GM12878 (cell line): ENCODE results near the gene SH2D6. TPM values are rescaled to one million over a fixed set of nuclear protein-coding genes. Genes with fewer than 3 reads are reported as not detected.

Experiments used
- ATAC-seq: fragments of 200-7000 bp; cut with Tn5 transposase; 3 replicates; pipeline ENCODE4 v1.9.1; 2020; ENCODE audit warnings: mild to moderate bottlenecking, moderate library complexity
- BruUV-seq: library from RNA; stranded (reverse); fragments of 400-500 nt; replicated peaks from 2 replicates; lab custom pipeline; 2021; lab: Mats Ljungman, UMichigan
- CTCF ChIA-PET: fragments of 300-600 bp; sonication (Branson Sonifier 250); formaldehyde crosslinking; extraction: SDS; loops from one replicate; lab custom pipeline; 2021; ENCODE audit warnings: inconsistent platforms; lab: Yijun Ruan, JAX
- POLR2A ChIA-PET: fragments of 350-600 bp; formaldehyde crosslinking; extraction: SDS; loops from one replicate; lab custom pipeline; 2021; ENCODE audit warnings: inconsistent platforms; lab: Charles Lee
- RAD21 ChIA-PET: fragments of 300-600 bp; sonication (Branson Sonifier 250); formaldehyde crosslinking; loops from one replicate; lab custom pipeline; 2023; ENCODE audit warnings: antibody characterized with exemption; ENCODE audit not compliant: unreplicated experiment; lab: Charles Lee
- SMC1A ChIA-PET: fragments of 300-600 bp; sonication (Branson Sonifier 250); formaldehyde crosslinking; loops from one replicate; lab custom pipeline; 2023; ENCODE audit not compliant: unreplicated experiment, uncharacterized antibody; lab: Charles Lee
- DNase-seq: peaks from one replicate; pipeline ENCODE4 v3.0.0-alpha.2; 2011; ENCODE audit warnings: low read depth, low spot score
- FAIRE-seq: peaks from 3 replicates; lab custom pipeline; 2011; peaks lifted over from hg19 to GRCh38; lab: Jason Lieb, UNC
- H2AFZ ChIP-seq: 2 replicates; pipeline ENCODE4 v1.6.0; 2011; ENCODE audit warnings: low read depth, low read length, control low read depth; ENCODE audit not compliant: control insufficient read depth
- H3K27ac ChIP-seq: 2 replicates; pipeline ENCODE4 v1.5.1; 2011; ENCODE audit warnings: control low read depth; ENCODE audit not compliant: control insufficient read depth, insufficient read depth
- H3K27me3 ChIP-seq, 2 experiments: replicated peaks in 1 of 2; 2 replicates each; pipeline versions ENCODE4 v1.6.0 to v1.6.1; 2011; ENCODE audit warnings: low read length in 1 of 2; ENCODE audit not compliant: control insufficient read depth in 2 of 2, insufficient read depth in 2 of 2
- H3K36me3 ChIP-seq, 2 experiments: 2 replicates each; pipeline ENCODE4 v1.5.1; 2011; ENCODE audit warnings: low read length in 1 of 2; ENCODE audit not compliant: control insufficient read depth in 2 of 2, insufficient read depth in 2 of 2
- H3K4me1 ChIP-seq: 2 replicates; pipeline ENCODE4 v1.6.1; 2011; ENCODE audit warnings: mild to moderate bottlenecking, low read length, moderate library complexity, mixed read lengths; ENCODE audit not compliant: control insufficient read depth, insufficient read depth
- H3K4me2 ChIP-seq: 2 replicates; pipeline ENCODE4 v1.6.0; 2011; ENCODE audit warnings: control low read depth; ENCODE audit not compliant: control insufficient read depth, insufficient read depth
- H3K4me3 ChIP-seq: fragments of 200-600 bp; sonication (generic); 2 replicates; pipeline ENCODE4 v1.5.1; 2016
- H3K79me2 ChIP-seq: 2 replicates; pipeline ENCODE4 v1.6.0; 2011; ENCODE audit warnings: low read length; ENCODE audit not compliant: control insufficient read depth, insufficient read depth
- H3K9ac ChIP-seq: 2 replicates; pipeline ENCODE4 v1.8.0; 2011; ENCODE audit warnings: low read length, control low read depth, mixed read lengths; ENCODE audit not compliant: control insufficient read depth, insufficient read depth
- H3K9me3 ChIP-seq: replicated peaks from 3 replicates; pipeline ENCODE4 v1.5.1; 2011; ENCODE audit warnings: mild to moderate bottlenecking, low read length; ENCODE audit not compliant: control insufficient read depth, insufficient read depth
- H4K20me1 ChIP-seq: 2 replicates; pipeline ENCODE4 v1.6.0; 2011; ENCODE audit not compliant: control insufficient read depth, insufficient read depth
- CTCF ChIP-seq, 3 experiments: IDR thresholded peaks in 2 of 3; conservative IDR thresholded peaks in 1 of 3; 2 replicates each; pipeline ENCODE4 v1.5.1; 2011; ENCODE audit warnings: low read depth in 3 of 3, low read length in 3 of 3, mild to moderate bottlenecking in 3 of 3, control low read depth in 2 of 3, moderate library complexity in 2 of 3, inconsistent platforms in 1 of 3, mixed read lengths in 1 of 3; ENCODE audit not compliant: control insufficient read depth in 2 of 3, insufficient read depth in 1 of 3; ENCODE audit errors: extremely low read depth in 1 of 3
- DPF2 ChIP-seq: fragments of 450-650 bp; IDR thresholded peaks from 2 replicates; pipeline ENCODE4 v1.6.1; 2017; ENCODE audit warnings: mild to moderate bottlenecking
- E2F8 ChIP-seq: fragments of 450-650 bp; IDR thresholded peaks from 2 replicates; pipeline ENCODE4 v1.6.1; 2018; ENCODE audit warnings: mild to moderate bottlenecking, low read depth, moderate library complexity; ENCODE audit not compliant: partially characterized antibody
- ELK1 ChIP-seq: IDR thresholded peaks from 2 replicates; pipeline ENCODE4 v1.6.1; 2012; ENCODE audit warnings: low read depth, low read length, improper control_type of control experiment
- FOXK2 ChIP-seq: fragments of 450-650 bp; IDR thresholded peaks from 2 replicates; pipeline ENCODE4 v1.6.1; 2017; ENCODE audit warnings: mild to moderate bottlenecking, moderate library complexity
- IRF4 ChIP-seq: IDR thresholded peaks from 2 replicates; pipeline ENCODE4 v1.6.1; 2011; ENCODE audit warnings: low read depth, low read length
- KDM1A ChIP-seq: fragments of 200-600 bp; sonication (generic); IDR thresholded peaks from 2 replicates; pipeline ENCODE4 v1.6.1; 2016; ENCODE audit warnings: borderline replicate concordance
- PRDM15 ChIP-seq: fragments of 450-650 bp; formaldehyde crosslinking; IDR thresholded peaks from 2 replicates; pipeline ENCODE4 v1.4.0; 2020; ENCODE audit warnings: mild to moderate bottlenecking, moderate library complexity
- RELB ChIP-seq: fragments of 450-650 bp; IDR thresholded peaks from 2 replicates; pipeline ENCODE4 v1.6.1; 2017; ENCODE audit warnings: low read depth, mild to moderate bottlenecking, moderate library complexity
- WGBS: methylation state at CpG from one replicate; pipeline ENCODE4 v1.1.6; 2016; ENCODE audit warnings: low lambda C conversion rate; ENCODE audit not compliant: insufficient replicate concordance, insufficient coverage; ENCODE audit errors: missing lambda C conversion rate; 5-methylcytosine and 5-hydroxymethylcytosine counted together
- in situ Hi-C: fragments of 300-500 bp; cut with MboI; formaldehyde crosslinking; loops from 9 replicates; pipeline ENCODE4 v1.14.3; 2018; ENCODE audit warnings: mixed read lengths
- intact Hi-C: fragments of 100-400 bp; cut with micrococcal nuclease; formaldehyde crosslinking; loops from one replicate; pipeline ENCODE4 v1.14.2; 2022; ENCODE audit not compliant: unreplicated experiment
- polyA plus RNA-seq, 11 experiments: library from polyadenylated mRNA; depleted of rRNA in 4 of 11; unstranded in 6 of 11; stranded (reverse) in 5 of 11; fragments of >200 nt; fragmentation: Nextera tagmentation in 4 of 11; fragmentation: Illumina TruSeq in 1 of 11; extraction: Ambion mirVana in 4 of 11; extraction: Trizol in 1 of 11; gene quantifications; 1 replicate in 1 of 11; 2 replicates in 10 of 11; pipeline versions ENCODE4 v1.2.1 to v1.2.3, GENCODE V29; 2011 to 2016; ENCODE audit warnings: inconsistent platforms in 2 of 11, missing spikeins in 2 of 11, low read depth in 1 of 11
- total RNA-seq, 4 experiments: library from RNA; depleted of rRNA in 3 of 4; stranded (reverse); fragments of >200 nt in 3 of 4; fragmentation: Illumina TruSeq in 1 of 4; extraction: Trizol in 1 of 4; gene quantifications; 2 replicates each; pipeline versions ENCODE4 v1.2.1 to v1.2.3, GENCODE V29; 2013 to 2021

Gene SH2D6
- total and polyA plus RNA-seq, 10 of the 15 experiments (the other 5 are each of a cell fraction or from before 2014, with no cell fraction given): 0.23 to 0.59 (median 0.34) TPM; not detected in 6

- in situ Hi-C loops: no loop called here
- Histone ChIP-seq H3K4me1 (peaks cover 8% of the 10 kb centered on the region; the same call in 1 of the 2 replicates), H3K9me3 (no peaks in the 10 kb centered on the region), H4K20me1 (no peaks in the 10 kb centered on the region), H3K4me3 (no peak overlapping the region), H3K27me3 (no peaks in the 10 kb centered on the region), H2AFZ (no peak overlapping the region), H3K36me3 (no peaks in the 10 kb centered on the region), H3K27ac (no peak overlapping the region), H3K79me2 (no peaks in the 10 kb centered on the region), H3K4me2 (no peak overlapping the region), H3K9ac (no peak overlapping the region)
- DNase-seq (no peak), ATAC-seq (no peak), FAIRE-seq (no peak)
- 78% methylated on average over 16 of the region's 16 CpGs for WGBS
- BruUV-seq: no TSS peak
- intact Hi-C loops: no loop called here
- ChIA-PET RAD21 (interaction anchor here (1.7 to 2.2 kb wide), 2 partner anchors 17 to 102 kb away, joined by 7 to 16 read pairs; partner anchors contain the start of genes MAT2A and SH2D6), SMC1A (interaction anchor here (3.2 kb wide), 1 partner anchor 102 kb away, joined by 18 read pairs; the partner anchor contains the start of gene MAT2A), CTCF (interaction anchor here (0.8 kb wide), 1 partner anchor 116 kb away, joined by 4 read pairs; no protein-coding TSS in a partner anchor), POLR2A (interaction anchor here (0.8 kb wide), 1 partner anchor 123 kb away, joined by 5 read pairs; no protein-coding TSS in a partner anchor)
- TF ChIP-seq PRDM15 (CRISPR knock-in tag) (no peak), FOXK2 (no peak), ELK1 (no peak), CTCF (IDR thresholded peaks at IDR 0.05 in 2 of 3, conservative IDR thresholded peaks at IDR 0.05 in 1 of 3; ENCODE audit: control insufficient read depth in 2 of 3, extremely low read depth in 1 of 3, insufficient read depth in 1 of 3, low read depth in 3 of 3, low read length in 3 of 3) (no peak), E2F8 (no peak), DPF2 (no peak), KDM1A (no peak), RELB (no peak), IRF4 (no peak)
Observed at GRCh38 chr2:85435981-85436835, 17.7 kb downstream of the SH2D6 start.
